Measurements from ENCODE around the gene KATNAL2. TPM values are rescaled to one million over a fixed set of nuclear protein-coding genes. Genes with fewer than 3 reads are reported as not detected.

The KATNAL2 gene
- total RNA-seq, 1 donor from 2014 or later, result 7.7 TPM

GRCh38 chr18:46888965-46889364, 28.4 kb upstream of the KATNAL2 start:
- H3K9me3 Mint-ChIP-seq, result peaks cover 16% of the 10 kb centered on the region

GRCh38 chr18:46891742-46892214, 25.6 kb upstream of the KATNAL2 start:
- Mint-ChIP-seq H3K9me3 (peaks cover 16% of the 10 kb centered on the region), H3K27ac (ENCODE audit: unreplicated experiment) (no peak overlapping the region), H3K36me3 (ENCODE audit: low read depth) (peaks cover 45% of the 10 kb centered on the region), H3K4me3 (no peak overlapping the region), H3K4me1 (no peaks in the 10 kb centered on the region), H3K27me3 (ENCODE audit: low read depth) (no peaks in the 10 kb centered on the region)
- no peak for DNase-seq (ENCODE audit: low read depth, low spot score)
- TF ChIP-seq CTCF (conservative IDR thresholded peaks at IDR 0.05), result no peak

More at GRCh38 chr18:46888965-46889364, 28.4 kb upstream of the KATNAL2 start:
- H3K4me3 Mint-ChIP-seq, result no peak overlapping the region
- H3K4me1 Mint-ChIP-seq, result no peaks in the 10 kb centered on the region
- DNase-seq (ENCODE audit: low read depth, low spot score), result no peak
- no peak overlapping the region for H3K27ac Mint-ChIP-seq (ENCODE audit: unreplicated experiment)
- no peaks in the 10 kb centered on the region for H3K27me3 Mint-ChIP-seq (ENCODE audit: low read depth)
- TF ChIP-seq CTCF (conservative IDR thresholded peaks at IDR 0.05), result no peak
- H3K36me3 Mint-ChIP-seq (ENCODE audit: low read depth), result peaks cover 45% of the 10 kb centered on the region

GRCh38 chr18:46892842-46893241, 24.6 kb upstream of the KATNAL2 start:
- H3K36me3 Mint-ChIP-seq (ENCODE audit: low read depth), result peaks cover 38% of the 10 kb centered on the region

GRCh38 chr18:46893360-46893759, 24.0 kb upstream of the KATNAL2 start:
- H3K4me1 Mint-ChIP-seq, result no peaks in the 10 kb centered on the region
- DNase-seq (ENCODE audit: low read depth, low spot score), result no peak
- peaks cover 33% of the 10 kb centered on the region for H3K36me3 Mint-ChIP-seq (ENCODE audit: low read depth)
- no peak overlapping the region for H3K27ac Mint-ChIP-seq (ENCODE audit: unreplicated experiment)
- no peak for TF ChIP-seq CTCF (conservative IDR thresholded peaks at IDR 0.05)
- H3K9me3 Mint-ChIP-seq, result peaks cover 16% of the 10 kb centered on the region
- H3K4me3 Mint-ChIP-seq, result no peak overlapping the region
- no peaks in the 10 kb centered on the region for H3K27me3 Mint-ChIP-seq (ENCODE audit: low read depth)

More at GRCh38 chr18:46892842-46893241, 24.6 kb upstream of the KATNAL2 start:
- DNase-seq (ENCODE audit: low read depth, low spot score), result no peak
- no peak overlapping the region for H3K4me3 Mint-ChIP-seq
- no peak for TF ChIP-seq CTCF (conservative IDR thresholded peaks at IDR 0.05)
- H3K27me3 Mint-ChIP-seq (ENCODE audit: low read depth), result no peaks in the 10 kb centered on the region
- H3K9me3 Mint-ChIP-seq, result peaks cover 16% of the 10 kb centered on the region
- no peak overlapping the region for H3K27ac Mint-ChIP-seq (ENCODE audit: unreplicated experiment)
- H3K4me1 Mint-ChIP-seq, result no peaks in the 10 kb centered on the region

GRCh38 chr18:46894124-46894523, 23.3 kb upstream of the KATNAL2 start:
- peaks cover 1% of the 10 kb centered on the region for H3K4me1 Mint-ChIP-seq
- TF ChIP-seq CTCF (conservative IDR thresholded peaks at IDR 0.05), result no peak
- no peak for DNase-seq (ENCODE audit: low read depth, low spot score)
- no peak overlapping the region for H3K4me3 Mint-ChIP-seq
- H3K36me3 Mint-ChIP-seq (ENCODE audit: low read depth), result peaks cover 25% of the 10 kb centered on the region
- H3K27me3 Mint-ChIP-seq (ENCODE audit: low read depth), result no peaks in the 10 kb centered on the region
- peaks cover 12% of the 10 kb centered on the region for H3K9me3 Mint-ChIP-seq
- no peak overlapping the region for H3K27ac Mint-ChIP-seq (ENCODE audit: unreplicated experiment)

All from neural crest cell (in vitro differentiated cells).